Activated B cell treated with CpG ODN at 0.5 μM for 24 hours (primary cell): ENCODE results near the gene FAN1. TPM values are rescaled to one million over a fixed set of nuclear protein-coding genes. Genes with fewer than 3 reads are reported as not detected.

Source experiments
- ATAC-seq: fragments of 200-7000 bp; cut with Tn5 transposase; one replicate; pipeline ENCODE4 v1.10.0; 2021; ENCODE audit warnings: low read depth, mild to moderate bottlenecking, moderate library complexity
- CTCF ChIA-PET: fragments of 350-600 bp; sonication (Branson Sonifier 250); formaldehyde crosslinking; loops from one replicate; lab custom pipeline; 2021; ENCODE audit warnings: antibody characterized with exemption; lab: Charles Lee
- POLR2A ChIA-PET: fragments of 350-600 bp; sonication (Branson Sonifier 250); formaldehyde crosslinking; loops from one replicate; lab custom pipeline; 2021; ENCODE audit warnings: antibody characterized with exemption; lab: Charles Lee
- DNase-seq: peaks from one replicate; pipeline ENCODE4 v3.0.0; 2022
- H3K27ac Mint-ChIP-seq: one replicate; pipeline ENCODE4 v1.8.0; 2020; ENCODE audit warnings: mixed read lengths
- H3K27me3 Mint-ChIP-seq: one replicate; pipeline ENCODE4 v1.8.0; 2021; ENCODE audit warnings: mixed read lengths
- H3K36me3 Mint-ChIP-seq: one replicate; pipeline ENCODE4 v1.8.0; 2021; ENCODE audit warnings: low read depth, mixed read lengths
- H3K4me1 Mint-ChIP-seq: one replicate; pipeline ENCODE4 v1.8.0; 2021; ENCODE audit warnings: mixed read lengths
- H3K4me3 Mint-ChIP-seq: one replicate; pipeline ENCODE4 v1.8.0; 2020; ENCODE audit warnings: mild to moderate bottlenecking, mixed read lengths
- H3K9me3 Mint-ChIP-seq: one replicate; pipeline ENCODE4 v1.8.0; 2020; ENCODE audit warnings: mixed read lengths
- intact Hi-C: fragments of 100-400 bp; cut with micrococcal nuclease; formaldehyde crosslinking; loops from one replicate; pipeline ENCODE4 v1.15.1; 2024
- total RNA-seq: library from RNA; stranded (reverse); gene quantifications from 2 replicates; pipeline ENCODE4 v1.2.3, GENCODE V29; 2022
- TF ChIP-seq, protein P1 (sequence below): fragments of 200-600 bp; IDR thresholded peaks from one replicate; pipeline ENCODE4 v1.8.0; 2022; ENCODE audit warnings: antibody characterized with exemption, mild to moderate bottlenecking

FAN1 gene
- total RNA-seq, 1 donor from 2014 or later, result 20.8 TPM

DNA sequence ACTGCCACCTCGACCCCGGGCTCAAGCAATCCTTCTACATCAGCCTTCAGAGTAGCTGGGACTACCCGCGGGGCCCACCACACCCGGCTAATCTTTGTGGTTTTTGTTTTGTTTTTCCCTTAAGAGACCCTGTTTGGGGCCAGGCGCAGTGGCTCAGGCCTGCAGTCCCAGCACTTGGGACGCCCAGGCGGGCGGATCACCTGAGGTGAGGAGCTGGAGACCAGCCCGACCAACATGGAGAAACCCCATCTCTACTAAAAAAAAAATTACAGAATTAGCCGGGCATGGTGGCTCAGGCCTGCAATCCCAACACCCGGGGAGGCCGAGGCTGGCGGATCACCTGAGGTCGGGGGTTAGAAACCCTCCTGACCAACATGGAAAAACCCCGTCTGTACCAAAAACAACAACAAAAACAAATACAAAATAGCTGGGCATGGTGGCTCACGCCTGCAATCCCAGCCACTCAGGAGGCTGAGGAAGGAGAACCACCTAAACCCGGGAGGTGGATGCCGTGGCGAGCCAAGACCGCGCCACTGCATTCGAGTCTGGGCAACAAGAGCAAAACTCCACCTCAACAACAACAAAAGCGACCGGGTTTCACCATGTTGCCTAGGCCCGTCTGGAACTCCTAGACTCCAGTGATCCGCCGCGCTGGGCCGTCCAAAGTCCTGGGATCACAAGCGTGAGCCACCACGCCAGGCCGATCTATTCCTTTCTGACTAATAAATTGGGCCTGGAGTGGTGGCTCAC lies 8.1 kb upstream of the FAN1 start:
- intact Hi-C loops, result no loop called here
- H3K27me3 Mint-ChIP-seq, result no peaks in the 10 kb centered on the region
- ChIA-PET POLR2A (no interaction called here), CTCF (interaction anchor here (0.7 to 2.5 kb wide), 2 partner anchors 233 to 595 kb away, joined by 3 to 23 read pairs; no protein-coding TSS in a partner anchor)
- DNase-seq (no peak), ATAC-seq (no peak)
- H3K36me3 Mint-ChIP-seq, result no peaks in the 10 kb centered on the region
- H3K4me3 Mint-ChIP-seq, result no peak overlapping the region
- no peaks in the 10 kb centered on the region for H3K9me3 Mint-ChIP-seq
- no peak overlapping the region for H3K27ac Mint-ChIP-seq
- TF ChIP-seq, protein P1, sequence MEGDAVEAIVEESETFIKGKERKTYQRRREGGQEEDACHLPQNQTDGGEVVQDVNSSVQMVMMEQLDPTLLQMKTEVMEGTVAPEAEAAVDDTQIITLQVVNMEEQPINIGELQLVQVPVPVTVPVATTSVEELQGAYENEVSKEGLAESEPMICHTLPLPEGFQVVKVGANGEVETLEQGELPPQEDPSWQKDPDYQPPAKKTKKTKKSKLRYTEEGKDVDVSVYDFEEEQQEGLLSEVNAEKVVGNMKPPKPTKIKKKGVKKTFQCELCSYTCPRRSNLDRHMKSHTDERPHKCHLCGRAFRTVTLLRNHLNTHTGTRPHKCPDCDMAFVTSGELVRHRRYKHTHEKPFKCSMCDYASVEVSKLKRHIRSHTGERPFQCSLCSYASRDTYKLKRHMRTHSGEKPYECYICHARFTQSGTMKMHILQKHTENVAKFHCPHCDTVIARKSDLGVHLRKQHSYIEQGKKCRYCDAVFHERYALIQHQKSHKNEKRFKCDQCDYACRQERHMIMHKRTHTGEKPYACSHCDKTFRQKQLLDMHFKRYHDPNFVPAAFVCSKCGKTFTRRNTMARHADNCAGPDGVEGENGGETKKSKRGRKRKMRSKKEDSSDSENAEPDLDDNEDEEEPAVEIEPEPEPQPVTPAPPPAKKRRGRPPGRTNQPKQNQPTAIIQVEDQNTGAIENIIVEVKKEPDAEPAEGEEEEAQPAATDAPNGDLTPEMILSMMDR, result no peak
- H3K4me1 Mint-ChIP-seq, result peaks cover 6% of the 10 kb centered on the region

DNA sequence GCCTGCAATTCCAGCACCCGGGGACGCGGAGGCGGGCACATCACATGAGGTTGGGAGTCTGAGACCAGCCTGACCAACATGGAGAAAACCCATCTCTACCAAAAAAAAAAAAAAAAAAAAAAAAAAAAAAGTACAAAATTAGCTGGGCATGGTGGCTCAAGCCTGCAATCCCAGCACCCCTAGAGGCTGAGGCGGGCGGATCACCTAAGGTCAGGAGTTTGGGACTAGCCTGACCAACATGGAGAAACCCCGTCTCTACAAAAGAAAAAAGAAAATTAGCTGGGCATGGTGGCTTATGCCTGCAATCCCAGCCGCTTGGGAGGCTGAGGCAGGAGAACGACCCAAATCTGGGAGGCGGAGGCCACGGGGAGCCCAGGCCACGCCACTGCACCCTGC lies 7.5 kb upstream of the FAN1 start:
- no peaks in the 10 kb centered on the region for H3K27me3 Mint-ChIP-seq
- intact Hi-C loops, result no loop called here
- H3K9me3 Mint-ChIP-seq, result no peaks in the 10 kb centered on the region

DNA sequence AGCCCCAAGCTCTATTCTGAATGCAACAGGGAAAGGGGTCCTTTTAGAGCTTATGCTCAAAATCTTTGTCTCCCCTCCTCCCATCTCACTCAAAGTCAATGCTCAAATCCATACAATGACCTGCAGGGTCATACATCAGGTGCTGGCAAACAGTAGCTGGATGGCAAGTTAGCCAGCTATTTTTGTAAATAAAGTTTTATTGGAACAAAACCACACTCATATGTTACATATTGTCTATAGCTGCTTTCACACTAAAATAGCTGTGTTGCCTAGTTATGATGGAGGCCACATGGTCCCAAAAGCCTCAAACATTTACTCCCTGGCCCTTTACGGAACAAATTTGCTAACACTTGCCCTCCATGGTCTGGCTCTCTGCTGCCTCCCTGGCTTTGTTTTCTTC lies 1.8 kb upstream of the FAN1 start:
- ATAC-seq (no peak), DNase-seq (no peak)
- TF ChIP-seq, protein P1, result no peak
- CTCF ChIA-PET, result no interaction called here
- no peaks in the 10 kb centered on the region for H3K9me3 Mint-ChIP-seq
- POLR2A ChIA-PET, result no interaction called here
- no peak overlapping the region for H3K4me3 Mint-ChIP-seq
- no peak overlapping the region for H3K27ac Mint-ChIP-seq
- H3K4me1 Mint-ChIP-seq, result peaks cover 28% of the 10 kb centered on the region
- intact Hi-C loops, result loop anchor here (2.0 to 10.0 kb wide), 3 partner anchors 90 to 583 kb away; partner anchors contain the start of gene MTMR10
- H3K27me3 Mint-ChIP-seq, result no peaks in the 10 kb centered on the region
- peaks cover 11% of the 10 kb centered on the region for H3K36me3 Mint-ChIP-seq

More for the DNA sequence above, 7.5 kb upstream of the FAN1 start:
- Mint-ChIP-seq H3K4me1 (peaks cover 6% of the 10 kb centered on the region), H3K27ac (no peak overlapping the region), H3K4me3 (no peak overlapping the region), H3K36me3 (no peaks in the 10 kb centered on the region)
- DNase-seq, result no peak
- no peak for ATAC-seq
- ChIA-PET CTCF (no interaction called here), POLR2A (no interaction called here)
- TF ChIP-seq, protein P1, result no peak

DNA sequence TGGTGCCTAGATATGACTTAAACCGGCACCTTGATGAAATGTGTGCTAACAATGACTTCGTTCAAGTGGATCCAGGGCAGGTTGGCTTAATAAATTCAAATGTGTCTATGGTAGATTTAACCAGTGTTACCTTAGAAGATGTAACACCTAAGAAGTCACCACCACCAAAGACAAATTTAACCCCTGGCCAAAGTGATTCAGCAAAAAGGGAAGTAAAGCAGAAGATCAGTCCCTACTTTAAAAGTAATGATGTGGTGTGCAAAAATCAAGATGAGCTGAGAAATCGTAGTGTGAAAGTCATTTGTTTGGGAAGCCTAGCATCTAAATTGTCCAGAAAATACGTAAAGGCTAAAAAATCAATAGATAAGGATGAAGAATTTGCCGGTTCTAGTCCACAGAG lies 1.1 kb downstream of the FAN1 start:
- Mint-ChIP-seq H3K27me3 (no peaks in the 10 kb centered on the region), H3K4me1 (peaks cover 31% of the 10 kb centered on the region), H3K36me3 (peaks cover 31% of the 10 kb centered on the region), H3K27ac (no peak overlapping the region), H3K4me3 (peak overlapping the region; percentile 98), H3K9me3 (no peaks in the 10 kb centered on the region)
- intact Hi-C loops, result loop anchor here (5.0 to 10.0 kb wide), 2 partner anchors 87 to 580 kb away; partner anchors contain the start of gene MTMR10
- TF ChIP-seq, protein P1, result no peak
- CTCF ChIA-PET, result interaction anchor here (2.1 kb wide), 1 partner anchor 224 kb away, joined by 15 read pairs; no protein-coding TSS in a partner anchor
- POLR2A ChIA-PET, result interaction anchor here (2.0 kb wide), 1 partner anchor 224 kb away, joined by 7 read pairs; no protein-coding TSS in a partner anchor
- ATAC-seq, result no peak
- DNase-seq, result no peak

DNA sequence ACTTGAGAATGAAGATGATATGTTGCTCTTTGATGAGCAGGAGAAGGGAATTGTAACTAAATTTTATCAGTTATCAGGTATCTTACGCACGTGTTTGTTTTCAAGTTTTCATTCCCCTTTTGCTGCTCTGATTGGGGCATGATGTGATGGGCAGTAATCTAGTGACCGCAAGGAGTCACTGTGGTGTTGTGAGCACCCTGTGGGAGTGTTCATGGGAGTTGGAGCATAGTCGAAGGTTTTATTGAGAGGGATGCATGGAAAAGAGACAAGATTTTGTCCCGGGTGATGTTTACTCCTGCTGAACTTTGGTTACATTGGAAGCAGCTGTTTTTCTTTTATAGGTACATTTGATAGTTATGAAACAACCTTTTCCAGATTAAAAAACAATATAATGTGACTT lies 2.1 kb downstream of the FAN1 start:
- no peak overlapping the region for H3K4me3 Mint-ChIP-seq
- H3K36me3 Mint-ChIP-seq, result peaks cover 35% of the 10 kb centered on the region
- DNase-seq (no peak), ATAC-seq (no peak)
- H3K27ac Mint-ChIP-seq, result no peak overlapping the region
- TF ChIP-seq, protein P1, result no peak
- intact Hi-C loops, result loop anchor here (10.0 kb wide), 1 partner anchor 579 kb away; no protein-coding TSS in a partner anchor
- no peaks in the 10 kb centered on the region for H3K27me3 Mint-ChIP-seq
- ChIA-PET CTCF (interaction anchor here (0.8 kb wide), 1 partner anchor 224 kb away, joined by 3 read pairs; no protein-coding TSS in a partner anchor), POLR2A (no interaction called here)
- peaks cover 31% of the 10 kb centered on the region for H3K4me1 Mint-ChIP-seq
- no peaks in the 10 kb centered on the region for H3K9me3 Mint-ChIP-seq
